HEK293 (cell line): ENCODE data around the gene EIF4G1.

Source experiments
- CTCF ChIA-PET: fragments of 350-600 bp; formaldehyde crosslinking; extraction: SDS; loops from one replicate; lab custom pipeline; 2021; ENCODE audit warnings: antibody characterized with exemption; lab: Yijun Ruan, JAX
- POLR2A ChIA-PET: fragments of 300-600 bp; formaldehyde crosslinking; extraction: SDS; loops from one replicate; lab custom pipeline; 2020; ENCODE audit warnings: antibody characterized with exemption, inconsistent platforms; lab: Yijun Ruan, JAX
- H3K27ac ChIP-seq: fragments of 200-500 bp; sonication (Bioruptor generic); 2 replicates; pipeline ENCODE4 v1.5.1; 2014; ENCODE audit warnings: low read depth, low read length, control low read depth, inconsistent platforms; ENCODE audit errors: extremely low read depth
- H3K36me3 ChIP-seq, 2 experiments: fragments of 200-500 bp in 1 of 2; sonication (Bioruptor generic) in 1 of 2; 1 replicate in 1 of 2; 2 replicates in 1 of 2; pipeline ENCODE4 v1.5.1; 2014 to 2017; ENCODE audit warnings: inconsistent platforms in 2 of 2, low read length in 2 of 2; ENCODE audit not compliant: control insufficient read depth in 2 of 2, insufficient read depth in 1 of 2
- H3K4me1 ChIP-seq: fragments of 200-500 bp; sonication (Bioruptor generic); 2 replicates; pipeline ENCODE4 v1.5.1; 2014; ENCODE audit warnings: mild to moderate bottlenecking, low read length, inconsistent platforms; ENCODE audit not compliant: control insufficient read depth, insufficient read depth
- H3K4me3 ChIP-seq: 2 replicates; pipeline ENCODE4 v1.5.1; 2011; ENCODE audit warnings: low read depth, mild to moderate bottlenecking, control low read depth, low read length, moderate library complexity
- H3K9me3 ChIP-seq: fragments of 200-500 bp; sonication (Bioruptor generic); 2 replicates; pipeline ENCODE4 v1.5.1; 2014; ENCODE audit warnings: low read depth, low read length, inconsistent platforms; ENCODE audit not compliant: control insufficient read depth, insufficient read depth
- GLIS2 ChIP-seq: fragments of 450-650 bp; formaldehyde crosslinking; IDR thresholded peaks from 2 replicates; pipeline ENCODE4 v1.5.1; 2016; ENCODE audit warnings: missing biosample characterization, missing genetic modification characterization
- OVOL3 ChIP-seq: fragments of 450-650 bp; formaldehyde crosslinking; IDR thresholded peaks from 2 replicates; pipeline ENCODE4 v1.5.1; 2016; ENCODE audit warnings: missing biosample characterization, missing genetic modification characterization
- SP2 ChIP-seq: fragments of 450-650 bp; formaldehyde crosslinking; IDR thresholded peaks from 2 replicates; pipeline ENCODE4 v1.5.1; 2016; ENCODE audit warnings: missing biosample characterization, missing genetic modification characterization
- WT1 ChIP-seq: fragments of 450-650 bp; formaldehyde crosslinking; IDR thresholded peaks from 2 replicates; pipeline ENCODE4 v1.5.1; 2016; ENCODE audit warnings: missing biosample characterization, missing genetic modification characterization
- ZBTB1 ChIP-seq: fragments of 450-650 bp; formaldehyde crosslinking; IDR thresholded peaks from 2 replicates; pipeline ENCODE4 v1.5.1; 2016; ENCODE audit warnings: missing biosample characterization, missing genetic modification characterization
- ZBTB17 ChIP-seq: fragments of 450-650 bp; formaldehyde crosslinking; IDR thresholded peaks from 2 replicates; pipeline ENCODE4 v1.5.1; 2016; ENCODE audit warnings: missing biosample characterization, missing genetic modification characterization
- ZBTB44 ChIP-seq: fragments of 450-650 bp; IDR thresholded peaks from 2 replicates; pipeline ENCODE4 v1.5.1; 2018; ENCODE audit warnings: missing biosample characterization, mild to moderate bottlenecking, missing genetic modification characterization
- ZFP41 ChIP-seq: fragments of 450-650 bp; formaldehyde crosslinking; IDR thresholded peaks from 2 replicates; pipeline ENCODE4 v1.5.1; 2016; ENCODE audit warnings: missing biosample characterization, missing genetic modification characterization, borderline replicate concordance
- ZNF184 ChIP-seq: fragments of 450-650 bp; IDR thresholded peaks from 2 replicates; pipeline ENCODE4 v1.5.1; 2018; ENCODE audit warnings: missing biosample characterization, mild to moderate bottlenecking, missing genetic modification characterization
- ZNF266 ChIP-seq: fragments of 450-650 bp; formaldehyde crosslinking; IDR thresholded peaks from 2 replicates; pipeline ENCODE4 v1.5.1; 2016; ENCODE audit warnings: missing biosample characterization, missing genetic modification characterization, low read depth
- ZNF398 ChIP-seq: fragments of 450-650 bp; formaldehyde crosslinking; IDR thresholded peaks from 2 replicates; pipeline ENCODE4 v1.5.1; 2017; ENCODE audit warnings: missing biosample characterization, missing genetic modification characterization
- ZNF426 ChIP-seq: fragments of 450-650 bp; formaldehyde crosslinking; IDR thresholded peaks from 2 replicates; pipeline ENCODE4 v1.5.1; 2017; ENCODE audit warnings: missing biosample characterization, missing genetic modification characterization, mild to moderate bottlenecking, inconsistent platforms, moderate library complexity
- ZNF501 ChIP-seq: fragments of 450-650 bp; formaldehyde crosslinking; IDR thresholded peaks from 2 replicates; pipeline ENCODE4 v1.5.1; 2016; ENCODE audit warnings: missing biosample characterization, missing genetic modification characterization
- ZNF548 ChIP-seq: fragments of 450-650 bp; formaldehyde crosslinking; IDR thresholded peaks from 2 replicates; pipeline ENCODE4 v1.5.1; 2016; ENCODE audit warnings: missing biosample characterization, missing genetic modification characterization
- ZNF555 ChIP-seq: fragments of 450-650 bp; formaldehyde crosslinking; conservative IDR thresholded peaks from 2 replicates; pipeline ENCODE4 v1.5.1; 2017; ENCODE audit warnings: missing biosample characterization, mild to moderate bottlenecking, missing genetic modification characterization, inconsistent platforms
- ZNF580 ChIP-seq: fragments of 450-650 bp; formaldehyde crosslinking; IDR thresholded peaks from 2 replicates; pipeline ENCODE4 v1.5.1; 2016; ENCODE audit warnings: missing biosample characterization, missing genetic modification characterization
- ZNF585B ChIP-seq: fragments of 450-650 bp; formaldehyde crosslinking; IDR thresholded peaks from 2 replicates; pipeline ENCODE4 v1.5.1; 2016; ENCODE audit warnings: missing biosample characterization, missing genetic modification characterization
- ZNF600 ChIP-seq: fragments of 450-650 bp; formaldehyde crosslinking; IDR thresholded peaks from 2 replicates; pipeline ENCODE4 v1.5.1; 2016; ENCODE audit warnings: missing biosample characterization, missing genetic modification characterization
- ZNF621 ChIP-seq: fragments of 450-650 bp; formaldehyde crosslinking; IDR thresholded peaks from 2 replicates; pipeline ENCODE4 v1.5.1; 2017; ENCODE audit warnings: missing biosample characterization, missing genetic modification characterization
- ZNF660 ChIP-seq: fragments of 450-650 bp; IDR thresholded peaks from 2 replicates; pipeline ENCODE4 v1.5.1; 2018; ENCODE audit warnings: missing biosample characterization, mild to moderate bottlenecking, missing genetic modification characterization
- ZNF791 ChIP-seq: fragments of 450-650 bp; formaldehyde crosslinking; IDR thresholded peaks from 2 replicates; pipeline ENCODE4 v1.5.1; 2016; ENCODE audit warnings: missing biosample characterization, missing genetic modification characterization
- ZNF830 ChIP-seq: fragments of 450-650 bp; IDR thresholded peaks from 2 replicates; pipeline ENCODE4 v1.5.0; 2018; ENCODE audit warnings: missing biosample characterization, missing genetic modification characterization, low read depth, mild to moderate bottlenecking, moderate library complexity
- ZXDB ChIP-seq: fragments of 450-650 bp; formaldehyde crosslinking; IDR thresholded peaks from 2 replicates; pipeline ENCODE4 v1.5.1; 2016; ENCODE audit warnings: missing biosample characterization, missing genetic modification characterization
- TF ChIP-seq, protein P1 (sequence below): fragments of 450-650 bp; formaldehyde crosslinking; IDR thresholded peaks from 2 replicates; pipeline ENCODE4 v1.5.1; 2017; ENCODE audit warnings: missing biosample characterization, mild to moderate bottlenecking, missing genetic modification characterization, moderate library complexity
- TF ChIP-seq, protein P2 (sequence below): fragments of 450-650 bp; formaldehyde crosslinking; IDR thresholded peaks from 2 replicates; pipeline ENCODE4 v1.5.1; 2016; ENCODE audit warnings: missing biosample characterization, missing genetic modification characterization
- TF ChIP-seq, protein P3 (sequence below): fragments of 450-650 bp; formaldehyde crosslinking; IDR thresholded peaks from 2 replicates; pipeline ENCODE4 v1.5.1; 2016; ENCODE audit warnings: missing biosample characterization, missing genetic modification characterization
- TF ChIP-seq, protein P4 (sequence below): fragments of 450-650 bp; formaldehyde crosslinking; IDR thresholded peaks from 2 replicates; pipeline ENCODE4 v1.5.1; 2016; ENCODE audit warnings: missing biosample characterization, missing genetic modification characterization

The EIF4G1 gene

GRCh38 chr3:184300378-184300720 lies 14.1 kb upstream of the EIF4G1 start:
- ChIA-PET CTCF (interaction anchor here (1.0 to 1.2 kb wide), 2 partner anchors 51 to 73 kb away, joined by 3 to 4 read pairs; partner anchors contain the start of gene EEF1AKMT4), POLR2A (no interaction called here)
- H3K4me3 ChIP-seq = peak overlapping the region; percentile 98
- H3K27ac ChIP-seq = no peak overlapping the region
- H3K9me3 ChIP-seq = no peaks in the 10 kb centered on the region
- H3K36me3 ChIP-seq = peaks cover 15 to 58% of the 10 kb centered on the region in 2 experiments; a peak in 2 of 3 replicates
- no peaks in the 10 kb centered on the region for H3K4me1 ChIP-seq
- TF ChIP-seq ZFP41 (tag by site-specific recombination) (no peak), ZNF548 (tag by site-specific recombination) (no peak), ZNF580 (tag by site-specific recombination) (no peak), ZNF585B (tag by site-specific recombination) (no peak), ZBTB44 (tag by site-specific recombination) (no peak), ZNF621 (tag by site-specific recombination) (no peak), ZNF184 (tag by site-specific recombination) (no peak), ZBTB17 (tag by site-specific recombination) (no peak), ZNF600 (tag by site-specific recombination) (no peak)
- TF ChIP-seq, protein P1, sequence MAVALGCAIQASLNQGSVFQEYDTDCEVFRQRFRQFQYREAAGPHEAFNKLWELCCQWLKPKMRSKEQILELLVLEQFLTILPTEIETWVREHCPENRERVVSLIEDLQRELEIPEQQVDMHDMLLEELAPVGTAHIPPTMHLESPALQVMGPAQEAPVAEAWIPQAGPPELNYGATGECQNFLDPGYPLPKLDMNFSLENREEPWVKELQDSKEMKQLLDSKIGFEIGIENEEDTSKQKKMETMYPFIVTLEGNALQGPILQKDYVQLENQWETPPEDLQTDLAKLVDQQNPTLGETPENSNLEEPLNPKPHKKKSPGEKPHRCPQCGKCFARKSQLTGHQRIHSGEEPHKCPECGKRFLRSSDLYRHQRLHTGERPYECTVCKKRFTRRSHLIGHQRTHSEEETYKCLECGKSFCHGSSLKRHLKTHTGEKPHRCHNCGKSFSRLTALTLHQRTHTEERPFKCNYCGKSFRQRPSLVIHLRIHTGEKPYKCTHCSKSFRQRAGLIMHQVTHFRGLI (tag by site-specific recombination) = no peak
- TF ChIP-seq, protein P2, sequence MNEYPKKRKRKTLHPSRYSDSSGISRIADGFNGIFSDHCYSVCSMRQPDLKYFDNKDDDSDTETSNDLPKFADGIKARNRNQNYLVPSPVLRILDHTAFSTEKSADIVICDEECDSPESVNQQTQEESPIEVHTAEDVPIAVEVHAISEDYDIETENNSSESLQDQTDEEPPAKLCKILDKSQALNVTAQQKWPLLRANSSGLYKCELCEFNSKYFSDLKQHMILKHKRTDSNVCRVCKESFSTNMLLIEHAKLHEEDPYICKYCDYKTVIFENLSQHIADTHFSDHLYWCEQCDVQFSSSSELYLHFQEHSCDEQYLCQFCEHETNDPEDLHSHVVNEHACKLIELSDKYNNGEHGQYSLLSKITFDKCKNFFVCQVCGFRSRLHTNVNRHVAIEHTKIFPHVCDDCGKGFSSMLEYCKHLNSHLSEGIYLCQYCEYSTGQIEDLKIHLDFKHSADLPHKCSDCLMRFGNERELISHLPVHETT = no peak

DNA sequence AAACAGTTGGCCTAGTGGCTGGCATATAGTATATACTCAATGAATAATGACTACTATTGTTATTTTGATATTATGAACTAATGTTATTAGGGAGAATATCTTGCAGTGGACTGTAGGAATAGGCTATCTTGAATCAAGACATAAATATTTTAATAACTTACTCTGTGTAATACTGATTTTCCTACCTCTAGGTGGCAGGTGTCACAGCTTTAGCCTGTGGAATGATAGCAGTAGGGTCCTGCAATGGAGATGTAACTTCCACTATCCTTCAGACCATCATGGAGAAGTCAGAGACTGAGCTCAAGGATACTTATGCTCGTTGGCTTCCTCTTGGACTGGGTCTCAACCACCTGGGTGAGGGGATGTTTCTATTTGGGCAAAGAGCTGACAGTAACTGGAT lies 8.8 kb upstream of the EIF4G1 start:
- Histone ChIP-seq H3K36me3 (peaks cover 14 to 90% of the 10 kb centered on the region in 2 experiments), H3K9me3 (no peaks in the 10 kb centered on the region), H3K4me3 (no peak overlapping the region), H3K4me1 (no peaks in the 10 kb centered on the region), H3K27ac (no peak overlapping the region)
- ChIA-PET POLR2A (interaction anchor here (0.7 kb wide), 1 partner anchor 71 kb away, joined by 4 read pairs; no protein-coding TSS in a partner anchor), CTCF (interaction anchor here (0.8 to 1.0 kb wide), 2 partner anchors 11 to 66 kb away, joined by 3 read pairs; no protein-coding TSS in a partner anchor)
- TF ChIP-seq ZNF555 (tag by site-specific recombination) (no peak), ZNF398 (tag by site-specific recombination) (no peak), ZBTB1 (tag by site-specific recombination) (no peak), GLIS2 (tag by site-specific recombination) (no peak), ZNF266 (tag by site-specific recombination) (no peak), ZNF426 (tag by site-specific recombination) (no peak), WT1 (tag by site-specific recombination) (no peak), ZNF830 (tag by site-specific recombination) (no peak), SP2 (no peak), ZXDB (no peak), OVOL3 (no peak), ZNF791 (tag by site-specific recombination) (no peak), ZNF660 (tag by site-specific recombination) (no peak), ZNF501 (tag by site-specific recombination) (no peak), ZNF600 (tag by site-specific recombination) (no peak)
- TF ChIP-seq, protein P3, sequence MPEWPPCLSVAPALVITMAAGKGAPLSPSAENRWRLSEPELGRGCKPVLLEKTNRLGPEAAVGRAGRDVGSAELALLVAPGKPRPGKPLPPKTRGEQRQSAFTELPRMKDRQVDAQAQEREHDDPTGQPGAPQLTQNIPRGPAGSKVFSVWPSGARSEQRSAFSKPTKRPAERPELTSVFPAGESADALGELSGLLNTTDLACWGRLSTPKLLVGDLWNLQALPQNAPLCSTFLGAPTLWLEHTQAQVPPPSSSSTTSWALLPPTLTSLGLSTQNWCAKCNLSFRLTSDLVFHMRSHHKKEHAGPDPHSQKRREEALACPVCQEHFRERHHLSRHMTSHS (tag by site-specific recombination) = no peak
- TF ChIP-seq, protein P4, sequence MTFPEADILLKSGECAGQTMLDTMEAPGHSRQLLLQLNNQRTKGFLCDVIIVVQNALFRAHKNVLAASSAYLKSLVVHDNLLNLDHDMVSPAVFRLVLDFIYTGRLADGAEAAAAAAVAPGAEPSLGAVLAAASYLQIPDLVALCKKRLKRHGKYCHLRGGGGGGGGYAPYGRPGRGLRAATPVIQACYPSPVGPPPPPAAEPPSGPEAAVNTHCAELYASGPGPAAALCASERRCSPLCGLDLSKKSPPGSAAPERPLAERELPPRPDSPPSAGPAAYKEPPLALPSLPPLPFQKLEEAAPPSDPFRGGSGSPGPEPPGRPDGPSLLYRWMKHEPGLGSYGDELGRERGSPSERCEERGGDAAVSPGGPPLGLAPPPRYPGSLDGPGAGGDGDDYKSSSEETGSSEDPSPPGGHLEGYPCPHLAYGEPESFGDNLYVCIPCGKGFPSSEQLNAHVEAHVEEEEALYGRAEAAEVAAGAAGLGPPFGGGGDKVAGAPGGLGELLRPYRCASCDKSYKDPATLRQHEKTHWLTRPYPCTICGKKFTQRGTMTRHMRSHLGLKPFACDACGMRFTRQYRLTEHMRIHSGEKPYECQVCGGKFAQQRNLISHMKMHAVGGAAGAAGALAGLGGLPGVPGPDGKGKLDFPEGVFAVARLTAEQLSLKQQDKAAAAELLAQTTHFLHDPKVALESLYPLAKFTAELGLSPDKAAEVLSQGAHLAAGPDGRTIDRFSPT (tag by site-specific recombination) = no peak
